NCI-H526 treated with DMSO at 0.1 percent for 48 hours (cell line): ENCODE data around the gene VPS16.

Experiments used
- DNase-seq: peaks from one replicate; lab custom pipeline; 2025; lab: John Stamatoyannopoulos, UW

The VPS16 gene

DNA sequence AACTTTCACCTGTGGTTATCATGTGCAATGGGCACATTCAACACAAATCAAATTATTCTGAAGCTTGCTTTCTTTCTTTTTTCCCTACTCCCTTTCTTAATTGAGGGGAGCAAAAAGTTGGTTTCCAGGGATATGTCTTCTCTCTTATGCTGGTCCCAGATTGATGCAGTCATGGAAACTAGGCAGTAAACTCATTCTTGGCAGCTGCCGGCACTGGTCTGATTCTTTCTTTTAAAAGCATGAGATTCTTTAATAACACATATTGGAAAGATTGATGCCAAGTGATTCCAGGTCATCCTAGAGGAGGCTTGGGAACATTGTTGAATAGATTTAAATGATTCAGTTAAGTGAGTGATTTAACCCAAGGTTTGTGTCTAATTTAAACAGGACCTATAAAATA lies 61.7 kb downstream of the VPS16 start:
- no peak for DNase-seq

- DNase-seq, result no peak
Observed at GRCh38 chr20:2902818-2903217, 62.3 kb downstream of the VPS16 start.

- DNase-seq, result no peak
Observed at GRCh38 chr20:2903686-2904085, 63.1 kb downstream of the VPS16 start.

- DNase-seq, result no peak
Observed at GRCh38 chr20:2907519-2907918, 67.0 kb downstream of the VPS16 start.

- DNase-seq, result no peak
Observed at GRCh38 chr20:2909953-2910352, 69.4 kb downstream of the VPS16 start.

- DNase-seq, result no peak
Observed at GRCh38 chr20:2911200-2911599, 70.7 kb downstream of the VPS16 start.

- DNase-seq, result peak; percentile 41
Observed at GRCh38 chr20:2914160-2914559, 73.6 kb downstream of the VPS16 start.
